Osteocyte (in vitro differentiated cells): Measurements from ENCODE around the gene TIPARP. TPM values are rescaled to one million over a fixed set of nuclear protein-coding genes. Genes with fewer than 3 reads are reported as not detected.
A peak's percentile ranks its signal among the peaks of the same experiment; 100 is the strongest.

Experiments
- DNase-seq: peaks from one replicate; pipeline ENCODE4 v3.0.0; 2021; ENCODE audit warnings: mixed read lengths; ENCODE audit not compliant: unreplicated experiment; ENCODE audit errors: extremely low spot score
- H3K27ac Mint-ChIP-seq: one replicate; pipeline ENCODE4 v1.8.0; 2021; ENCODE audit warnings: mild to moderate bottlenecking, mixed read lengths; ENCODE audit not compliant: unreplicated experiment
- H3K27me3 Mint-ChIP-seq: one replicate; pipeline ENCODE4 v1.8.0; 2021; ENCODE audit warnings: mixed read lengths; ENCODE audit not compliant: unreplicated experiment
- H3K36me3 Mint-ChIP-seq: one replicate; pipeline ENCODE4 v1.8.0; 2021; ENCODE audit warnings: mixed read lengths; ENCODE audit not compliant: unreplicated experiment
- H3K4me1 Mint-ChIP-seq: one replicate; pipeline ENCODE4 v1.8.0; 2021; ENCODE audit warnings: mixed read lengths; ENCODE audit not compliant: unreplicated experiment
- H3K4me3 Mint-ChIP-seq: one replicate; pipeline ENCODE4 v1.8.0; 2021; ENCODE audit warnings: mild to moderate bottlenecking, moderate library complexity, mixed read lengths; ENCODE audit not compliant: unreplicated experiment
- H3K9me3 Mint-ChIP-seq: one replicate; pipeline ENCODE4 v1.8.0; 2021; ENCODE audit warnings: mixed read lengths; ENCODE audit not compliant: unreplicated experiment
- CTCF ChIP-seq: fragments of 200-600 bp; sonication (generic); IDR thresholded peaks from 2 replicates; pipeline ENCODE4 v1.5.0; 2021; ENCODE audit warnings: antibody characterized with exemption, mild to moderate bottlenecking, moderate library complexity
- total RNA-seq: library from RNA; stranded (reverse); gene quantifications from 2 replicates; pipeline ENCODE4 v1.2.1, GENCODE V29; 2021

TIPARP gene
- total RNA-seq, 1 donor from 2014 or later: 163 TPM

- no peak for TF ChIP-seq CTCF
- no peak for DNase-seq
- H3K4me1 Mint-ChIP-seq: peaks cover 22% of the 10 kb centered on the region
- H3K4me3 Mint-ChIP-seq: no peak overlapping the region
- no peaks in the 10 kb centered on the region for H3K9me3 Mint-ChIP-seq
- H3K27me3 Mint-ChIP-seq: no peaks in the 10 kb centered on the region
- H3K36me3 Mint-ChIP-seq: no peaks in the 10 kb centered on the region
- H3K27ac Mint-ChIP-seq: no peak overlapping the region
Observed at GRCh38 chr3:156670077-156670476, 4.3 kb upstream of the TIPARP start.

DNA sequence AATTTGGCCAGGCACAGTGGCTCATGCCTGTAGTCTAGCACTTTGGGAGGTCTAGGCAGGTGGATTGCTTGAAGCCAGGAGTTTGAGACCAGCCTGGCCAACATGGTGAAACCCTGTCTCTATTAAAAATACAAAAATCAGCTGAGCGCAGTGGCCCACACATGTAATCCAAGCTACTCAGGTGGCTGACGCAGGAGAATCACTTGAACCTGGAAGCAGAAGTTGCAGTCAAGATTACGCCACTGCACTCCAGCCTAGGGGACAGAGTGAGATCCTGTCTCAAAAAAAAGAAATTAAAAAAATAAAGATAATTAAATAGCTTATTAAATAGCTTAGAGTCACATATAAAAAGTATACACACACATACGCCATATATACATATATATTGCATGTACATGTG lies 3.7 kb upstream of the TIPARP start:
- H3K27ac Mint-ChIP-seq: no peak overlapping the region
- H3K27me3 Mint-ChIP-seq: no peaks in the 10 kb centered on the region
- no peaks in the 10 kb centered on the region for H3K9me3 Mint-ChIP-seq
- no peak overlapping the region for H3K4me3 Mint-ChIP-seq
- no peak for TF ChIP-seq CTCF
- DNase-seq: no peak
- H3K36me3 Mint-ChIP-seq: no peaks in the 10 kb centered on the region
- H3K4me1 Mint-ChIP-seq: peaks cover 16% of the 10 kb centered on the region

DNA sequence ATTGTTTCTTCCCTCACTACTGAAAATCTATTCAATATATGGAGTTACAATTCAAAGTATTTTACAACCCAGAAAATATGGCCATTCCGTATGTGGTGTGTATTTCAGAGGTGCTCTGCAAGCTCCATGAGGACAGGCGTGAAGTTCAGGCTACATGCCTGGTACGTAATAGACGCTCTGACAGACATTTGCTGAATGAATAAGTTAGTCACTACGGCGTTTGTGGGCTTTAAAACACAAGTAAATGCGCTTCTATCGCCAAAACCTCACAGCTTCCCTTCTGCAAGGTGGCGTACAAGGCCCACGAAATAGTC lies 701 bp upstream of the TIPARP start:
- no peaks in the 10 kb centered on the region for H3K27me3 Mint-ChIP-seq
- no peak for TF ChIP-seq CTCF
- no peaks in the 10 kb centered on the region for H3K9me3 Mint-ChIP-seq
- peaks cover 20% of the 10 kb centered on the region for H3K4me1 Mint-ChIP-seq
- peaks cover 25% of the 10 kb centered on the region for H3K36me3 Mint-ChIP-seq
- H3K4me3 Mint-ChIP-seq: peak overlapping the region; percentile 87
- peak overlapping the region; percentile 93 for H3K27ac Mint-ChIP-seq
- no peak for DNase-seq

DNA sequence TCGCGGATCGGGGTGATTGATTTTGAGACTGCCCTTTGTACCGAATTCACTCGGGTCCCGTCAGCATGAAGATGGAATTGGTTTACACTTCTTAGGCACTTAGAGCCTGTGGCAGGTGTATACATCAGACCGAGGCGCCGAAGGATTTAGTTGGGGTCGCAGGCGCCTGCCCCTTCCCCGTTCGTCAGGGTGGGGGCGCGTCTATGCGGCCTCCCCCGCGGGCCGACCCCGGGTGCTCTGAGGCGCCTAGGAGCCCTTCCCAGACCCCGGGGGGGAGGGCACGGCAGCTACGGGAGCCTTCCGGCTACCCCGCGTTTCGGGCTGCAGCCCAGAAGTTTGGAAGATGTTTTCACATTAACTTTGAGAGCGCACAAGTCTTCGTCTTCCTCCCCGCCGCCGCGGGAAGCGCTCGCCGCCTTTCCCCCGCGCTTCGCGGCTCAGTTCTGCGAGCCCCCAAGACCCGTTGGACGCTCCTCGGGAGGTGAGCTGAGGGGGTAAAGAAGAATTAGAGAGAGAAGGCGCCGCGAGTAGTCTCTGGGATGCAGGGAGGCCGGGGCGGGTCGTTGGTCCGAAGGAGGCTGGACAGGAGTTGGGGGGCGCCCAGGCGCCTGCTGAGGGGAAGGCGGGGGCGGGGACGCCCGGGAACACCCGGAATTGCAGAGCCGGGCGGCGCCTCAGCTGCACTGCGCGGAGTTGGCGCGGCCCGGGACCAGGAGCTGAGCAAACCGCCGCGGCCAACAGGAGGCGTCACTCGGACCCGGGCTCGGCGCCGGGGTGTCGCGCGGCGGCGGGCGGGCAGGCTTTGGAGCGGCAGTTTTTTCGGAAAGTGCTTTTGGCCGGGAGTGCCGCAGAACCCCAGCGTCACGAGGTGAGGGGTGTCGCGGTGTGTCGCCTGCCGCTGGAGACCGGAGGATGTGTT lies 780 bp downstream of the TIPARP start:
- H3K36me3 Mint-ChIP-seq: peaks cover 37% of the 10 kb centered on the region
- no peaks in the 10 kb centered on the region for H3K27me3 Mint-ChIP-seq
- peaks cover 33% of the 10 kb centered on the region for H3K4me1 Mint-ChIP-seq
- H3K27ac Mint-ChIP-seq: peak overlapping the region; percentile 93
- DNase-seq: peak; percentile 87
- H3K4me3 Mint-ChIP-seq: peak overlapping the region; percentile 87
- TF ChIP-seq CTCF: peak; percentile 63
- no peaks in the 10 kb centered on the region for H3K9me3 Mint-ChIP-seq

GRCh38 chr3:156675830-156676767 lies 1.7 kb downstream of the TIPARP start:
- no peaks in the 10 kb centered on the region for H3K27me3 Mint-ChIP-seq
- peaks cover 46% of the 10 kb centered on the region for H3K36me3 Mint-ChIP-seq
- H3K9me3 Mint-ChIP-seq: no peaks in the 10 kb centered on the region
- peaks cover 42% of the 10 kb centered on the region for H3K4me1 Mint-ChIP-seq
- peak overlapping the region; percentile 87 for H3K4me3 Mint-ChIP-seq
- DNase-seq: no peak
- no peak for TF ChIP-seq CTCF
- H3K27ac Mint-ChIP-seq: peak overlapping the region; percentile 93
